Right lung (tissue), 5 donors: Measurements from ENCODE around the gene NCKAP1. TPM values are rescaled to one million over a fixed set of nuclear protein-coding genes. Genes with fewer than 3 reads are reported as not detected.
A peak's percentile ranks its signal among the peaks of the same experiment; 100 is the strongest.

Experiments
- DNase-seq, 2 donors: peaks; one replicate each; pipeline ENCODE4 v3.0.0-alpha.2; 2013
- polyA plus RNA-seq, 5 donors: library from polyadenylated mRNA; unstranded; fragments of 120-200 nt; gene quantifications; one replicate each; pipeline versions ENCODE4 v1.2.1 to v1.2.3, GENCODE V29; 2013; ENCODE audit warnings: inconsistent platforms in 1 of 5, low replicate concordance in 1 of 5; ENCODE audit not compliant: insufficient read length in 5 of 5, insufficient read depth in 1 of 5

NCKAP1 gene
- polyA plus RNA-seq, 5 donors = 86.0 to 126 (median 116) TPM

DNA sequence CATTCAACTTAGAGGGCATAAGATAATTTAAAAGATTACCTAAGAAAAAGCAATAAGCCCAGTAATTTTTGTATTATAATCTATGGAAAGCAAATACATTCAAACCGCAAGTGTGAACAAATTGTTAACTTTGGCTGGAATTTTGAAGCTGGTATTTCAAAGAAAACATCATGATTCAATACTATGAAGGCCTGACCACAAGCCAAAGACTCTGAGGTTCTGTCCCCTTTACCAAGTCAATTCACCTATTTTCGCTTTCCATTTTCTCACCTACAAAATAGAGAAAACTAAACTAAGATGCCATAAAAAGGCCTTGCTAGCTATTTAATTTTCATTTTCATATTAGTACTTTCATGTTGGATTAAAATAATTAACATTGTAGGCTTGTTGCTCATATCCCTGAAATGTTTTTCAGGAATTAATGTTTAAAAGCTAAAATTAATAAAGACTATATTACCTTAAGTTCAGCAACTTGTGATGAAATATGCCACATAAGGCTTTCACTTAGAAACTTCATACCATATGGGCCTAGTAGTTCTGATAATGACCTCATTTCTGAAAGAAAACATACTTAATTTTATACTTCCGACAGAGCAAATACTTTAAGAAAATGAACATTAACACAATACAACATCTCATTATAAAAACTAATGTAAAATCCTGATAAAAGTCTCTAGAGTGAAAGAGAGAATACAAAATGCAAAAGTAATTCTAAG lies 86.2 kb downstream of the NCKAP1 start:
- DNase-seq = no peak

DNA sequence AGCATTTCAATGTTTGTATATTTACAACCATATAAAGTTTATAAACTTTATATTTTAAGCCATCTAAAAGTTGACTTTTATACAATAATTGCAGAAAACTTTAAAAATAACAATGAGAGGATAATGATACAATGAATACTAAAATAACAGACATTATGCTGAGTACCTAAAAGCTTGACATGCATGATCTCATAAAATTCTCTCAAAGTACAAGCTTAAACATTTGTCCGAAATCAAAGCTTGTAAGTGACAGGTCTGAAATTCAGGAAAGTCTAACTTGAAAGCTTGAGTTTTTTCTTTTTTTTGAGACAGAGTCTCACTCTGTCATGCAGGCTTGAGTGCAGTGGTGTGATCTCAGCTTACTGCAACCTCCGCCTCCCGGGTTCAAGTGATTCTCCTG lies 87.7 kb downstream of the NCKAP1 start:
- no peak for DNase-seq

DNA sequence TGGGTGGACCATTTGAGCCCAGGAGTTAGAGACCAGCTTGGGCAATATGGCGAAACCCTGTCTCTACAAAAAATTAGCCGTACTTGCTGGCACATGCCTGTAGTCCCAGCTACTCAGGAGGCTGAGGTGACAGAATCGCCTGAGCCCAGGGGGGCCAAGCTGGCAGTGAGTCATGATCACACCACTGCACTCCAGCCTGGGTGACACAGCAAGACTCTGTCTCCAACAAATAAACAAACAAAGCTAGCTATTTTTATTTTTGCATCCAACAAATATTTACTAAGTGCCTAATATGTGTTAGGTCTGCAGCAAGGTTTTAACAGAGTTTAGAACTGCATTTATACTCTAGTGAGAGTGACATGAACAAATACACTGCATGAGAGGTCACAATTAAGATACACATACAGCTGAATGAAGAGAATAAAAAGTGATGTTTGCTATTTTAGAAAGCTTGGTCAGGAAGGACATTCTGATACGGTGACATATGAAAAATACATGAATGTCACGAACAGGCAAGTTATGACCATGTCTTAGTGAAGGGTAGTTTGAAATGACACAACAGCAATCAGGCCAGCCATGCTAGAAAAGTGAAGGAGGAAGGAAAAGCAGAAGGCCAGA lies 88.6 kb downstream of the NCKAP1 start:
- no peak for DNase-seq

DNA sequence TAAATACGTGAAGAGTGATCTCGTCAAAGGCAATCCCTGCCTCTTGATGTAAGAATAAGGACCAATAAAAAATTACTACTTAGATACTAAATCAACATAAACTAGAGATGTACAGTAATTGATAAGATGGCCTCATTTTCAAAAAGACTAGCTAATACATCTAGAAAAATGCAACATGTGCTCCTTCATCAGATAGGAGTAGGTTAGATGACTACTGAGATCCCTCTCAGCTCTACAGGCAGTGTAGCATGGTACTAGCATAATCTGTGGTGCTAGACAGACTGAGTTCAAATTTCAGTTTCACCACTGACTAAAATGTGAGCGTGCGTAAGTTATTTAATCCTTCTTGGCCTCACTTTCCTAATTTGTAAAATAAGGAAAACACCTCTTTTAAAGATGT lies 89.2 kb downstream of the NCKAP1 start:
- DNase-seq = no peak

DNA sequence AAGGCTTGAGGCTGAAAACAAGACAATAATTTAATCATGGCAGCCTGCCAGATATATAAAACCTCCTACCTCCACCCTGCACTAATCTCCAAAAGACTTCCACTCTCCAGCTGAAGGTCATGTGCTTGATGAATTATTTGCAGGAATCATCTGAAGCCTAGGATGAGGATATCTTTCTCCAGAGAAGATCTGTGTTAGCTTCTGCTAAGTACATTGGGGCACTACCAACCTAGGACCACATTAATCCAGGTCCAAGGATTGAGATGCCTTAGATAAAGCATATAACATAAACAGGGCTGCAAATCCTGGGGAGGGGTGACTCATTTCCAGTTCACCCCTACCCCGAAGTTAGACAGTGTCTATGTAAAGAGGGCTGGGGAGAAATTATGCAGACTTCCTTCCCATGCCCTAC lies 91.3 kb downstream of the NCKAP1 start:
- no peak for DNase-seq

- DNase-seq = no peak
These were observed 94.9 kb downstream of the NCKAP1 start for GRCh38 chr2:182943339-182943738.

DNA sequence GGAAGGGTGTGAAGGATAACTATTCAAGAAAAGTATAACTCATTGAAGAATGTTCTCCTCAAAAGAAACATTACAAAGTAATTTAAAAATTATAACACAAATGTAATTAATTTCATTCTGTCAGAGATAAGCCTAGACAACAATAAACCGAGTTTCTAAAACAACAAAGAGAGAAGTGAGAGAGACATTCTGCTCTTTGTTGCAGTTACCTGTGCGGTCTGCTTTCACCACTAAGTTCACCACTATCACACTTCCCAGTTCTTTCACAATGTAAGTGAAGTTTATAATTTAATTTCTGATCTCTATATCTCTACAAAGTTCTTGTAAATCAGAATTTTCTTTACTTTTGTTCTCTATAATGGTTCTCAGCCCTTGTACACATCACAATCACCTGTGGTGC lies 95.5 kb downstream of the NCKAP1 start:
- DNase-seq = no peak

GRCh38 chr2:182941919-182942318 lies 96.3 kb downstream of the NCKAP1 start:
- no peak for DNase-seq

DNA sequence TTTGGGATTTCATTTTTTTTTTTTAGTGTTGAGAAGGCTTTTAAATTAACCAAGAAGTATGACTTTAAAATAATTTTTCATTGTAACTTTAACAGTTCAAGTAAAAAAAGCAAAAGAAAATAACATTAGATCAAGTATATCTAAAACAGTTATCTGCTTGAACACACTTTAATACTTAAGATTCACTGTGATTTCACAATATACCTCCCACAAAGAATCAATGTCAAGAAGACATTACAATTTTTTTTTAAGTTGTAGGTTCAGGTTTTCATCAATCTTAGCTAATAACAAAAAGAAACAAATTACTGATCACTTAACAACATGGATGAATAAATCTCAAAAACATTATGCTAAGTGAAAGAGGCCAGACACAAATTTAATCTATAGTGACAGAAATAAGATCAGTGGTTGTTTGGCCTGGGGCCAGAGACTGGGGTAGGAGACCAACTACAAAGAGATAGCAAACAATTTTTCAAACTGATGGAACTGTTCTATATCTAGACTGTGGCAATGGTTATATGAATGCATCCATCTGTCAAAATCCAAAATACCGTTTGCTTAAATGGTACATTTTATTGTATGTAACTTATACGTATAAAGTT lies 97.0 kb downstream of the NCKAP1 start:
- DNase-seq = no peak

GRCh38 chr2:182937870-182938269 lies 100.4 kb downstream of the NCKAP1 start:
- DNase-seq = no peak

DNA sequence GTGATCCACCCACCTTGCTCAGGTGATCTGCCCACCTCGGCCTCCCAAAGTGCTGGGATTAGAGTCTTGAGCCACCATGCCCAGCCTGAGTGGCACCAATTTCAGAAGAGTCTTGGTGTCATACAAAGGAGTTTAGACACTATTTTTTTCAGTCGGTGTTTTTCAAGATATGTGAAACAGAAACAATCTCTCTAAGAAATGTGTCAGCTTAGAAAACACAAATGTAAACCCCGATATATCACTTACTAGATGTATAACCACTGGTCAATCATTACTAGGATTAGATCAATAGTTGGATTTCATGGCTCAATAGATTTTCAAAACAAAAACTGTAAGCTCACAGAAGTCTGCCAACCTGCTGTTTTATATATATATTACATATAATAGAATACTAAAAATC lies 104.6 kb downstream of the NCKAP1 start:
- no peak for DNase-seq

- DNase-seq = no peak
These were observed 108.3 kb downstream of the NCKAP1 start for GRCh38 chr2:182929972-182930371.

DNA sequence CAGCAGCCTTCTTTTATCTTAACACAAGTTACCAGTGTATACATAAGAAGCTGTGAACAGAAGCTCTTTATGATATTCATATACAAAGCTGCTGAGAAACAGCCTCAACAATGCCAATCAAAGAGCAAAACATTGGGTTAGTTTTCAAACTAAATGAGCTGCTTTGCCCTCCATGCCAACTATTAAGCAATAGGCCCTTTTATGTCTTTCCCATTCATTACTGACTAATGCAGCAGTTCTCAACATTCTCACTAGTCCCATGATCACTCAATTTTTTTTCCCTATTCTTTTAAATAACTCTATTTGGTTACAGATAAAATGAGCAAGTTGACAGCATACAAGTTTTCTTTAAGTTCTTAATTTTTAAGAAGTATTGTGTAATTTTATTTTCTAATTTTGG lies 114.0 kb downstream of the NCKAP1 start:
- peak; percentile 72 to 84 for DNase-seq

DNA sequence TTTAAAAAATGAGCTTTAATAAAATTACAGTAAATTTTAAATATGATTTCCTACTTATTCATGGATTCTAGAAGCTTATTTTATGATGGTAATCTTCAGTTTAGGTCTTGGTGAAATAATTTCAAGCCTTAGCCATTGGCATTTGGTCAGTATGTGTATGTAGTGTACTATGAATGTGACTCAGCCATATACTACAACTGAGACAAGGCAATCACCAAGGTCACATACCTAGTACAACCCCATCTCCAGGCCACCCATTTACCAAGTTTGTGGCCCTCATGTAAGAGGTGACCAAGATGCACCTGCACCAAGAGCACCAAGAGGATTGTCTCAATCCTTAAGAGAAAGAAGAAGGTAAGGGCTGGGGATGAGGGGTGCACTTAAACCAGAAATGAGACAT lies 117.0 kb downstream of the NCKAP1 start:
- no peak for DNase-seq

- DNase-seq = no peak
These were observed 117.6 kb downstream of the NCKAP1 start for GRCh38 chr2:182920631-182921056.

DNA sequence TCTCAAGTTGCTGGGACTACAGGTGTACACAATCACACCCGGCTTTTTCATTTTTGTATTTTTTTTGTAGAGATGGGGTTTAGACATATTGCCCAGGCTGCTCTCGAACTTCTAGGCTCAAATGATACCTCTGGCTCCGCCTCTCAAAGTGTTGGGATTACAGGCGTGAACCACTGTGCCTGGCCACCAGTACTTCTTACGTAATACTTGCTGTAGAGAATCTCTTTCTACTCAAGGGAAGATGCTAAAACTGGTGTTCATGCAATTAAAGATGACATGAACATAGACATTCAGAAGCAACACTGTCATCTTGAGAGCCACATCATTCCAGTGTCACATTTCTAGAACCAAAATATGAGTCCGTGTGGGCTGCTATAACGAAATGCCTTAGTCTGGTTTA lies 118.2 kb downstream of the NCKAP1 start:
- DNase-seq = no peak

DNA sequence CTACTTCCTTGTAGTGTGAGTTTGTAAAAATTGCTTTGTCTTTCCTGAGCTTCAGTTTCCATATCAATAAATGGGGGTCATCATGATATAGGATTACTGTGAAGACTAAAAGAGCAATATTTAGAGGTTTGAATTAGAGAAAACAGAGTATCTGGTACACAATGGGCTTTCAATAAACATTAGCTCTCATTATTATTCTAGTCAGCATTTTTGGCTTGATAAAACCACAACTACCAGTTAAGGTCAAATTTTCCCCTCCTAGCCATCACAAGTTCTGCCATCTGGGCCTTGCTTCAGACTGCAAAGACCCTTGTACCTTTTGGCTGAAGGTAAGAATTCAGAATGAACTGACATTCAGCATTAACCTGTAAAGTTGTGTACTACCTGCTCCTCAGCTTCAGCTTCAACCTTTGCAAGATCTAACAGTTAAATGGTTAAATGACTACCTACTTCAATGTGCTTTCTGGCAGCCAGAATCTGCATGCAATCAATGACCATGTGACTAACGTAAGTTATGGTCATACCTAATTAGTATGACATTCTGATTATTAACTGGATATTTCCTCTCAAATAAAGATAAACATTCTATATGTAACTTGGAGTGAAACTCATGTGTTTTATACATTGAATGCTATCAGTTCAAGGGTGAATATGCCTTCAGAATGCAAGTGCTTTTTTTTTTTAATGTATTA lies 119.2 kb downstream of the NCKAP1 start:
- DNase-seq = no peak

GRCh38 chr2:182917924-182918323 lies 120.3 kb downstream of the NCKAP1 start:
- DNase-seq = no peak

DNA sequence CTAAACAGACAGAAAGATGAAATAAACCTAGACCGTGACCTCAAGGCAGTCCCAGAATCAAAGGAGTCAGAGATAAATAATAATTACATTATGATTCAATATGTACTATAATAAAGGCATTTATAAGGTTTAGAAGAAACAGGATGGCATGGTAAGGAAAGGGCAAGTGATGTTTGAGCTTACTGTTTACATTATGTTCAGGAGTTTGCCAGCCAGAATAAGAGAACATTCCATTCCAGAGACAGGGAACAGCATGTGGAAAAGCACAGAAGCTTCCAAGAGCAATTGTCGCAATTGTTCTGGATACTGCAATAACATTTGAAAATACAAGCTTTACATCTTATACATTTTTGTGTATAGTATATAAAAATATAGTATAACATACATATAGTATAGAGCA lies 121.8 kb downstream of the NCKAP1 start:
- no peak for DNase-seq

GRCh38 chr2:182915369-182916326 lies 122.6 kb downstream of the NCKAP1 start:
- no peak for DNase-seq

- DNase-seq = no peak
These were observed 123.4 kb downstream of the NCKAP1 start for GRCh38 chr2:182914852-182915251.

- no peak for DNase-seq
These were observed 125.2 kb downstream of the NCKAP1 start for GRCh38 chr2:182913064-182913463.
